ENCODE measurements around the gene TMEM131.
"Not testable (repeated sequence)": the region's sequence is repeated elsewhere in the genome, so short reads cannot be mapped to it uniquely, and the experiment has no call there.

Gene TMEM131

GRCh38 chr2:98032086-98032485 lies 36.3 kb upstream of the TMEM131 start:
- Histone ChIP-seq H3K36me3 (ENCODE audit: control insufficient read depth, insufficient read depth, low read length) (no peaks in the 10 kb centered on the region), H3K27me3 (ENCODE audit: control insufficient read depth, insufficient read depth, low read length) (no peaks in the 10 kb centered on the region), H3K9ac (ENCODE audit: low read length) (no peak overlapping the region), H3K9me3 (ENCODE audit: control insufficient read depth, insufficient read depth, low read depth, low read length) (no peaks in the 10 kb centered on the region), H3K27ac (ENCODE audit: low read depth, low read length) (no peak overlapping the region), H3K4me1 (ENCODE audit: control insufficient read depth, insufficient read depth, low read length) (peaks cover 31% of the 10 kb centered on the region; the same call in 1 of the 2 replicates), H3K4me3 (ENCODE audit: low read depth, low read length) (no peak overlapping the region)

- H3K36me3 ChIP-seq (ENCODE audit: control insufficient read depth, insufficient read depth, low read length): no peaks in the 10 kb centered on the region
- no peak overlapping the region for H3K9ac ChIP-seq (ENCODE audit: low read length)
- no peak overlapping the region for H3K27ac ChIP-seq (ENCODE audit: low read depth, low read length)
- H3K4me3 ChIP-seq (ENCODE audit: low read depth, low read length): no peak overlapping the region
- no peaks in the 10 kb centered on the region for H3K27me3 ChIP-seq (ENCODE audit: control insufficient read depth, insufficient read depth, low read length)
- H3K4me1 ChIP-seq (ENCODE audit: control insufficient read depth, insufficient read depth, low read length): peaks cover 23% of the 10 kb centered on the region; the same call in 1 of the 2 replicates
- H3K9me3 ChIP-seq (ENCODE audit: control insufficient read depth, insufficient read depth, low read depth, low read length): no peaks in the 10 kb centered on the region
These were observed 34.0 kb upstream of the TMEM131 start for GRCh38 chr2:98029718-98030222.

GRCh38 chr2:98028931-98029717 lies 33.4 kb upstream of the TMEM131 start:
- H3K27ac ChIP-seq (ENCODE audit: low read depth, low read length): no peak overlapping the region
- H3K4me1 ChIP-seq (ENCODE audit: control insufficient read depth, insufficient read depth, low read length): peaks cover 16% of the 10 kb centered on the region; the same call in 1 of the 2 replicates

DNA sequence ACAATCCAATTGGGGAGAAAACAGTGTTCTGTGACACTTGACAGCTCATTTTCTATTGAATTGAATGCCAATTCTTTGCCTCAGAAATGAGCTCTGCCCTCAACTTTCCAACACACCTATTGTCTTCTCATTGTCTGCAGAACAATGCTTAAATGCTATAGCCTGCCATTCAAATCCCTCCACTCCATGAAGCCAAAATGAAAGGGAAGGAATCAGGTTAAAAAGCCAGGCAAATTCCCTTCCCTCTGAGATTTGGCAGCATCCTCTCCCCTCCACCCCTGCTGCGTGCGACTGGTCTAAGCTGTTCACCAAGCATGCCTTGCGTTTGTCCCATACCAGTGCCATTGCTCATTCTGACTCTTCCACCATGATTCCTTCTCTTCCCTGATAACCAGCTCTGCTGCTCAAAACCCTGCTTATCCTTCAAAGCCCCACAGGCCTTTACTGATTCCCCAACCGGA lies 32.4 kb upstream of the TMEM131 start:
- Histone ChIP-seq H3K4me1 (ENCODE audit: control insufficient read depth, insufficient read depth, low read length) (peaks cover 11% of the 10 kb centered on the region; the same call in 1 of the 2 replicates), H3K9me3 (ENCODE audit: control insufficient read depth, insufficient read depth, low read depth, low read length) (peaks cover 7% of the 10 kb centered on the region), H3K9ac (ENCODE audit: low read length) (no peak overlapping the region), H3K27ac (ENCODE audit: low read depth, low read length) (no peak overlapping the region), H3K27me3 (ENCODE audit: control insufficient read depth, insufficient read depth, low read length) (no peaks in the 10 kb centered on the region), H3K4me3 (ENCODE audit: low read depth, low read length) (no peak overlapping the region), H3K36me3 (ENCODE audit: control insufficient read depth, insufficient read depth, low read length) (no peaks in the 10 kb centered on the region)

More at GRCh38 chr2:98028931-98029717, 33.4 kb upstream of the TMEM131 start:
- Histone ChIP-seq H3K27me3 (ENCODE audit: control insufficient read depth, insufficient read depth, low read length) (no peaks in the 10 kb centered on the region), H3K36me3 (ENCODE audit: control insufficient read depth, insufficient read depth, low read length) (no peaks in the 10 kb centered on the region), H3K9ac (ENCODE audit: low read length) (no peak overlapping the region), H3K9me3 (ENCODE audit: control insufficient read depth, insufficient read depth, low read depth, low read length) (no peaks in the 10 kb centered on the region), H3K4me3 (ENCODE audit: low read depth, low read length) (no peak overlapping the region)

- no peak overlapping the region for H3K9ac ChIP-seq (ENCODE audit: low read length)
- no peak overlapping the region for H3K27ac ChIP-seq (ENCODE audit: low read depth, low read length)
- no peaks in the 10 kb centered on the region for H3K27me3 ChIP-seq (ENCODE audit: control insufficient read depth, insufficient read depth, low read length)
- H3K9me3 ChIP-seq (ENCODE audit: control insufficient read depth, insufficient read depth, low read depth, low read length): peaks cover 9% of the 10 kb centered on the region
- no peak overlapping the region for H3K4me3 ChIP-seq (ENCODE audit: low read depth, low read length)
- H3K4me1 ChIP-seq (ENCODE audit: control insufficient read depth, insufficient read depth, low read length): peaks cover 11% of the 10 kb centered on the region; the same call in 1 of the 2 replicates
- H3K36me3 ChIP-seq (ENCODE audit: control insufficient read depth, insufficient read depth, low read length): no peaks in the 10 kb centered on the region
These were observed 31.8 kb upstream of the TMEM131 start for GRCh38 chr2:98027538-98027937.

DNA sequence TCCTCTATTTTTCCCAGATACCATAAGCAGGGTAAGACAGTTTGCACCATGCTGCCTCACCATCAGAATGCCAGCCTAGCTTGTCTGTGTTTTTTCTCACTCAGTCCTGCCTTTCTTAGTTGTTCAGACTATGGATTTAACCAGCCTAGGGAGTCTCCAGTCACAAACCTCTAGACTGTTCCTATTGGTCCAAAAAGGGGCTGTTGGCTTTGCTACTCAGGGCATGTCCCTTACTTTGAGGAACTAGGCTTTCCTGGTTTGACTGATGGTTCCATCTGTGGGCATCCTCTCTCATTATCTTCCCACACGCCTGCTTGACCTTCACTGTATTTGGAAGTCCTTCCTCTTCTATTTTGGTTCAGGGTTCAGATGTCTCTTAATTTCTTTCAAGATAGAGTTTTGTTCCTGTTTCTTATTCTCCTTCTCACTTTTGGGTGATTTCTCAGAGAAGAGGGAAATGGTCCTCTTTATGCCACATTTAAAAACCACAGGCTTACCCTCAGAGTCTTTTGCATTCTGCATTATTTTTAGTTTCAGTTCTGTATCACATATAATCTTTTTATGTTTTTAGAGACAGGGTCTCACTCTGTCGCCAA lies 31.3 kb upstream of the TMEM131 start:
- Histone ChIP-seq H3K9me3 (ENCODE audit: control insufficient read depth, insufficient read depth, low read depth, low read length) (peaks cover 9% of the 10 kb centered on the region), H3K4me1 (ENCODE audit: control insufficient read depth, insufficient read depth, low read length) (peaks cover 11% of the 10 kb centered on the region; the same call in 1 of the 2 replicates), H3K36me3 (ENCODE audit: control insufficient read depth, insufficient read depth, low read length) (no peaks in the 10 kb centered on the region), H3K9ac (ENCODE audit: low read length) (no peak overlapping the region), H3K27me3 (ENCODE audit: control insufficient read depth, insufficient read depth, low read length) (no peaks in the 10 kb centered on the region), H3K27ac (ENCODE audit: low read depth, low read length) (no peak overlapping the region), H3K4me3 (ENCODE audit: low read depth, low read length) (no peak overlapping the region)

- Histone ChIP-seq H3K36me3 (ENCODE audit: control insufficient read depth, insufficient read depth, low read length) (no peaks in the 10 kb centered on the region), H3K4me1 (ENCODE audit: control insufficient read depth, insufficient read depth, low read length) (peaks cover 11% of the 10 kb centered on the region; the same call in 1 of the 2 replicates), H3K4me3 (ENCODE audit: low read depth, low read length) (no peak overlapping the region), H3K9me3 (ENCODE audit: control insufficient read depth, insufficient read depth, low read depth, low read length) (peaks cover 9% of the 10 kb centered on the region), H3K9ac (ENCODE audit: low read length) (no peak overlapping the region), H3K27me3 (ENCODE audit: control insufficient read depth, insufficient read depth, low read length) (no peaks in the 10 kb centered on the region), H3K27ac (ENCODE audit: low read depth, low read length) (no peak overlapping the region)
These were observed 30.5 kb upstream of the TMEM131 start for GRCh38 chr2:98026292-98026691.

- Histone ChIP-seq H3K4me3 (ENCODE audit: low read depth, low read length) (no peak overlapping the region), H3K9ac (ENCODE audit: low read length) (no peak overlapping the region), H3K27me3 (ENCODE audit: control insufficient read depth, insufficient read depth, low read length) (no peaks in the 10 kb centered on the region), H3K27ac (ENCODE audit: low read depth, low read length) (no peak overlapping the region), H3K9me3 (ENCODE audit: control insufficient read depth, insufficient read depth, low read depth, low read length) (peaks cover 9% of the 10 kb centered on the region), H3K4me1 (ENCODE audit: control insufficient read depth, insufficient read depth, low read length) (peaks cover 11% of the 10 kb centered on the region; the same call in 1 of the 2 replicates), H3K36me3 (ENCODE audit: control insufficient read depth, insufficient read depth, low read length) (no peaks in the 10 kb centered on the region)
These were observed 29.8 kb upstream of the TMEM131 start for GRCh38 chr2:98025481-98026037.

- H3K27ac ChIP-seq (ENCODE audit: low read depth, low read length); H3K27me3 ChIP-seq (ENCODE audit: control insufficient read depth, insufficient read depth, low read length); H3K4me3 ChIP-seq (ENCODE audit: low read depth, low read length); H3K9ac ChIP-seq (ENCODE audit: low read length); H3K9me3 ChIP-seq (ENCODE audit: control insufficient read depth, insufficient read depth, low read depth, low read length); H3K36me3 ChIP-seq (ENCODE audit: control insufficient read depth, insufficient read depth, low read length); H3K4me1 ChIP-seq (ENCODE audit: control insufficient read depth, insufficient read depth, low read length): not testable (repeated sequence)
These were observed 26.3 kb upstream of the TMEM131 start for GRCh38 chr2:98022067-98022466.

- H3K4me1 ChIP-seq (ENCODE audit: control insufficient read depth, insufficient read depth, low read length): no peaks in the 10 kb centered on the region
- H3K9me3 ChIP-seq (ENCODE audit: control insufficient read depth, insufficient read depth, low read depth, low read length): peaks cover 9% of the 10 kb centered on the region
- no peak overlapping the region for H3K27ac ChIP-seq (ENCODE audit: low read depth, low read length)
- H3K27me3 ChIP-seq (ENCODE audit: control insufficient read depth, insufficient read depth, low read length): no peaks in the 10 kb centered on the region
- H3K9ac ChIP-seq (ENCODE audit: low read length): no peak overlapping the region
- H3K4me3 ChIP-seq (ENCODE audit: low read depth, low read length): no peak overlapping the region
- H3K36me3 ChIP-seq (ENCODE audit: control insufficient read depth, insufficient read depth, low read length): no peaks in the 10 kb centered on the region
These were observed 25.4 kb upstream of the TMEM131 start for GRCh38 chr2:98020992-98021713.

Measured in HUES6 (cell line).